HG03280 (cell line): ENCODE results near the gene PHF19.

ENCODE experiments used
- ATAC-seq: cut with Tn5 transposase; IDR thresholded peaks from one replicate; pipeline ENCODE4 v1.9.1; 2021; ENCODE audit warnings: mild to moderate bottlenecking, moderate library complexity; ENCODE audit not compliant: unreplicated experiment

The PHF19 gene

DNA sequence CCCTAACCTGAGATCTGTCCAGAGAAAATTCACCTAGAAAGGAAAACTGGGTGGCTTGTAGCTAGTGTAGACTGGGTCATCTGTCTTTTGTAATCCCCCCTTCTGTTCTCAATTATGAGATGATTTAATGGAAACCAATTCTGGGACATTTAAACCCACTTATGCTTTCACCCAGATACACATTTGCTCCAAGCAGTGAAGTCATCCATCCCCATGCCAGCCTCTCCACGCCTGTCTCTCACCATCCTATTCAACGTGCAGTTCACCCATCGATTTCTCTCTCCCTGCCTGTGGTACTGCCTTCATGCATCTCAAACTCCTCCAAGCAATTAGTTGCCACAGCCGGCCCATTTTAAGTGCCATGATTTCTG is 1.8 kb downstream of the PHF19 start:
- ATAC-seq, result no peak

DNA sequence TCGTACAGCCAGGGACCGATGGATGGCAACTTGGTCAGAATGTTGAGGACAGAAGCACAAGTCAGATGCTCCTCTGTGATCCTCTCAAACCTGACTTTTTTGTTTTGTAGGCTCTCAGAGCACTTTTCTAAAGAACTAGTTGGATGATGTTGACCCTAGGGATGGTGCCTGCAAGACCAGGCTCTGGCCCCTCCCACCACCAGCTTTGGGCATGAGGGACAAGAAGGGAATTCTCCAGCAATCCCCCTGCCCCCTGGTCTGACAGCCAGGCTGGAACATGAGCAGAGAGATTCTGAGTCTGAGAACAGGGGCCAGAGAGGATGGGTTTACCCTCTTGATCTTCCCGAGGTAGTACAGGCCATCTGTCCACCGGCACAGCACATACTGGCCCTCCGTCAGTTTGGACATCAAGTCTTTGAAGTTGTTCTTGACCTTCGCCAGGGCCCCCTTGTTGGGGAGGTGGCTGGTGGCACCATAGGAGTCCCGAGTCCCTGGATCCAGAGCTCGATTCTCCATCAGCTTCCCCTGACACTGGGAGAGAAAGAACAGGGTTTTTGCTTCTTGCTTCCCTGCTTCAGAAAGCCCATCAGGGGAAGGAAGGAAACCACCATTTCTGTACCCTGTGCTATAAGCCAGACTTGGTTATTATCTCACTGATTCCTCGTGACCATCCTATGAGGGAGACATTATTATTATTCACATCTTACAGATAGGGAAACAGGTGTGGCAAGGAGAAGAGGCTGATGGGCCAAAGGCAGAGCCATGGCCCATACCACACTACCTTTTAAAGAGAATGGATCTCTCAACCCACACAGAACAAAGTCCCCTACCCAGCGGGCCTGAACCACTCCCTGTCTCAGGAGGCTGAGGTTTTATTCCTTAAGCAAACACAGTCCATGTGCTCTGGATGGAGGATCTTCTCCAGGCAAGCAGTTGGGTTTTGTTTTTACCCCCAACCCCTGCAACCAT is 2.5 kb downstream of the PHF19 start:
- no peak for ATAC-seq

- no peak for ATAC-seq
Measured at GRCh38 chr9:120873512-120873911, 3.5 kb downstream of the PHF19 start.

- ATAC-seq, result no peak
Measured at GRCh38 chr9:120872791-120873502, 4.0 kb downstream of the PHF19 start.

DNA sequence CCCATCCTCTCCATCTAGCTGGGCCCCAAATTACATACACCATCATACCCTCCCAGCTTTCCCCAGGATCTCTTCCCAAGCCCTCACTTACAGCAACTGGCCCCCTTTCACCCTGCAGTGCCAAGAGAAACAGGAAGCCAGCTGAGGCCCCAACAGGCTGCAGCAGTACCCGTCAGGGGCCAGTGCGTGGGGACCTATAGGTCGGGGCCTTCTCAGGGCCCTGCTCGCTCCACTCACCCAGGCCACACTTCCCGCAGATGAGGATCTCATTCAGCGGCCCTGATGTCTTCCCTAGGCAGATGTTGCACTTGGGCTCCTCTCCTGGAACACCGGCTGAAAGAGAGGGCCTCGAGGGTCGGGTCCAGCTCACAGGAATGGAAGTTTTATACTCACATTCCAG is 6.8 kb downstream of the PHF19 start:
- ATAC-seq, result no peak

DNA sequence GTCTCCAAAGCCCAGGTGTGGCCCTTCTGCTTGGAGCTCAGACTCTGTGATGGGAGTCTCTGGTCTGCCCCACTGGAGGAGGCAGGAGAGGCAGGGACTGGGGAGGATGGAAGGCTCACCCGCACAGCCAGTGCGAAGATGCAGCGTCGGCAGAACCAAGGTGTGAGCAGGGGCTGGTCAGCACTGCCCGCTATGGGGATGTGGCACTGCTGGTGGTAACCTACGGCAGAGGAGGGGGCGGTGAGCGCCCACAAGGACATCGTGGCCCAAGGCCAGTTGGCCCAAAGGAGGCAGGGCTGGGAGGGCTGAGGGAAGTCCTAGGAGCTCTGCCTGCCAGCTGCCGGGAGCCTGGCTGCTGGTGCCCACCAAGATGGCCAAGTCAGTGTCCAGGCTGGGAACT is 7.3 kb downstream of the PHF19 start:
- ATAC-seq, result no peak

GRCh38 chr9:120869360-120869687 is 7.7 kb downstream of the PHF19 start:
- no peak for ATAC-seq

- peak; percentile 87 for ATAC-seq
Measured at GRCh38 chr9:120868676-120869359, 8.2 kb downstream of the PHF19 start.

GRCh38 chr9:120868339-120868675 is 8.7 kb downstream of the PHF19 start:
- no peak for ATAC-seq

DNA sequence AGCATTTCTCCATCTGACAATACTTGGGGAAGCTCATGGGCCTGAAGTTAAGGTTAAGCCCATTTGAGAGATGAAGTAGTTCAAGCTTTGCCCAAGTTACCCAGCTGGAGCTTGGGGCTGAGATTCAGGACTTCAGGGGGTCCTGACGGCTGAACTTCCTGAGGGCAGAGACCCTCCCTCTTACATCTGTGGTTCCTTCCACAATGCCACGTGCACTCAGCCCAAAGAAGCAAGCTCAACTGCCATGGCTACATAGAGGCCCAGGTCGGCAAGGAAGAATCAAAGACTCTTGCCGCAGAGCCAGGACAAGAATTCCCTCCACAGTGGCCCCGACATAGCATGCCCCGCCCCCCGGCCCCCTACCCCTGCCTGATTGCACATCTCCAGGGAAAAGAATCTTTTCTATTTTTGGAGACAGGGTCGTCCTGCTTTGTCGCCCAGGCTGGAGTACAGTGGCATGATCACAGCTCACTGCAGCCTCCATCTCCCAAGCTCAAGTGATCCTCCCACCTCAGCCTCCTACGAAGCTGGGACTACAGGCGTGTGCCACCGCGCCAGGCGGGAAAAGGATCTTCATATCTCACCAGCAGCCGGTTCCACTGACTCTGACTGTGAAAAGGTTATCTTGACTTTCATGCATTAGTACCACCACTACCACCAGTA is 9.2 kb downstream of the PHF19 start:
- ATAC-seq, result no peak

DNA sequence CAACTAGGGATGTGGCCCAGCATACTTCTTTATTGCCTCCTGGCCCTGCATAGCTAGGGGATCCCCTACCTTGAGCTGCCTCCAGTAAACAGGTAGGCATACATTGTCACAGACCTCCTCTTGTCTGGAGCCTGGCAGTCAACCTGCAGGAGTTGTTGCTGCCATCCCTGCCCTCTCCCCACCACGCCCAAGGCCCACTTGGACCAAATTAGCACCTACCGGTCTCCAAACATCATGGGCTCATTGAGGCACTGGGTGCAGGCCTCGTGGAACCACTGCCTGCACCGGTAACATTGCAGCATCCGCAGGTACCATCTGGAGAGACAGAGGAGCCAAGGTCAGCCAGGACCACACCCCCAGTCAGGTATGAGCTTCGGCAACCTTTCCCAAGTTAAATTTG is 10.3 kb downstream of the PHF19 start:
- ATAC-seq, result no peak

GRCh38 chr9:120865809-120866208 is 11.2 kb downstream of the PHF19 start:
- no peak for ATAC-seq

GRCh38 chr9:120865176-120865575 is 11.8 kb downstream of the PHF19 start:
- no peak for ATAC-seq

- ATAC-seq, result no peak
Measured at GRCh38 chr9:120864719-120865118, 12.3 kb downstream of the PHF19 start.

DNA sequence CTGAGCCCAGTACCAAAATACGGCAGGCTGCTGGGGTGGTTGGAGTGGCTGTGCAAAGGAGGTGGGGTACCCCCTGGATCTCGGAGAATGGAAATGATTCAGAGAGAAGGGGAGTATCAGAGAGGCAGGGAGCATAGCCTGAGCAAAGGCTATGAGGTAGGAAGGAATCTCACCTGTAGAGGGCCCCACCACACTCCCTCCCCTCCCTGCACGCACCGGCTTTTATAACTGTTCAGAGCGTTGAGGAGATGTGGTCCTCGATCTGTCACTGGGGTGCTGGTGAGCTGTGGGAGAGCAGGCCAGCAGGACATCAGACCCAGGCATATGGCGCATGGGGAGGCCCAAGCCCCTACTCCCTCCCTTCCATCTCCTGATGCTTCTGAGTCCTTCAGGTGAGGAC is 13.2 kb downstream of the PHF19 start:
- no peak for ATAC-seq

DNA sequence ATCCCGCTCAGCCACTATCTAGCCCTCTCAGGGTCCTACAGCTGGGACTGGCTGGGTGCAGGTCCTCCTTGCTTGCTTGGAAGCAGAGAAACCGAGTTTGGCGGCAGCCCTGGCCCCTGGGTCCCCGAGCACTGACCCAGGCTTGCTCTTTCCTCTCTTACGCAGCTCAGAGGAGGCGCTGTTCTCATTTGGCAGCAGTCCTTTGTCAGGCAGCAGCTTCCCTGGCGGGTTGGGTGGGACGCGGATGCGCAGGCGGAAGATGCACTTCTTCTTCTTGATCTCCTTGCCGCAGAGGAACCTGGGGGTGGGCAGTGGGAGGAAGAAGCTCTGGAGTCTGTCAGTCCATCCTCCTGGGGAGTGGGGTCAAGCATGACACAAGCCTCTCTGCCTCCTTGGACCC is 14.5 kb downstream of the PHF19 start:
- ATAC-seq, result no peak

DNA sequence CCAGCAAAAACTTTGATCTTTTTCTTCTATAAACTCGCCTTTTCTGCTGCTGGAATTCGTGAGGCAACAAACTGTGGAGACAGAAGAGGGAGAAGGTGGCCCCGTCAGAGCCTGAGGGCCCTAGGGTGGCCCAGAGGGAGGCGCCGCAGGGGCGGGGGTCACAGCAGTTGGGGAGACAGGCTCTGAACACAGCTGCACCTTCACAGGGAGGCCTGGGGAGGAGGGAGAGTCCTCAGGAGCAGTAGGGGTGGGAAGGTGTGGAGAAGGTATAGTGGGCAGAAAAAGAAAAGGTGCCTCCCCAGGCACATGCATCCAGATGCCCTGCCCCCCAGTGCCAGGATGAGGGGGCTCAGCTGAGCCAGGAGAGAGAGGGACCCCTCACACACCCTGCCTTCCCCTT is 15.1 kb downstream of the PHF19 start:
- ATAC-seq, result no peak

- ATAC-seq, result no peak
Measured at GRCh38 chr9:120860083-120860482, 16.9 kb downstream of the PHF19 start.

GRCh38 chr9:120859361-120859760 is 17.6 kb downstream of the PHF19 start:
- ATAC-seq, result no peak

DNA sequence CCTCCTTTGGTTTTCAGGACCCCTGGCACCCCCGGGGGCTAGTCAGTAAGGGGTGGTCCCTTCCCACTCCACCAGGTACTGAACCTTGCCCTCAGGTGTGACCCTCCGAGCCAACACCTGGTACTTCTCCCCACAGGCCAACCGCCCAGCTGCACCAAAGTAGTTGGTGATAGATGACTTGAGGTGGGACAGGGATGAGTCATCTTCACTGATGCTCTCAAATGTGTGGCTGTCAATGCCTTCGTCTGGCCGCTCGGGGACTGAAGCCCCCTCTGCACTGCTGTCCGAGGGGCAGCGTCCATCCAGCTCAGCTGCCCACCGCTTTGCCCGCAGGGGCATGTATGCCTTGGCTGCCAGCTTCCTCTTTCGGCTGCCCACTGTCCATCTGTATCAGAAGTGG is 19.1 kb downstream of the PHF19 start:
- ATAC-seq, result no peak

- no peak for ATAC-seq
Measured at GRCh38 chr9:120857481-120857880, 19.5 kb downstream of the PHF19 start.
